ENCODE results near the gene HNRNPF. TPM values are rescaled to one million over a fixed set of nuclear protein-coding genes. Genes with fewer than 3 reads are reported as not detected.

HNRNPF gene
- total and polyA plus RNA-seq, 4 donors: 64.5 to 150 (median 113) TPM

GRCh38 chr10:43395571-43396060 is 13.4 kb downstream of the HNRNPF start:
- peak overlapping the region; percentile 49 to 63 for H3K9ac ChIP-seq (ENCODE audit: low read depth in 1 of 2, low read length in 2 of 2)
- peaks cover 7 to 63% (median 47%) of the 10 kb centered on the region in 4 donors for H3K4me1 ChIP-seq (ENCODE audit: control insufficient read depth in 4 of 4, insufficient read depth in 4 of 4, low read length in 3 of 4)
- no peaks in the 10 kb centered on the region for H3K9me3 ChIP-seq (ENCODE audit: control insufficient read depth in 4 of 4, low read length in 3 of 4)
- H3K4me3 ChIP-seq (ENCODE audit: low read depth in 1 of 3, low read length in 3 of 3): peak overlapping the region; percentile 83 to 87 (median 85)
- WGBS: 8% methylated on average over 18 of the region's 18 CpGs
- H3K36me3 ChIP-seq (ENCODE audit: control insufficient read depth in 4 of 4, insufficient read depth in 3 of 4, low read depth in 1 of 4, low read length in 3 of 4): peaks cover 11 to 29% (median 27%) of the 10 kb centered on the region in 4 donors
- peak overlapping the region; percentile 95 to 97 for H3K27ac ChIP-seq (ENCODE audit: low read depth in 1 of 2, low read length in 2 of 2)
- no peaks in the 10 kb centered on the region for H3K27me3 ChIP-seq (ENCODE audit: control insufficient read depth in 4 of 4, insufficient read depth in 4 of 4, low read length in 3 of 4)
- DNase-seq (ENCODE audit: low spot score): no peak
- TF ChIP-seq, protein P1, sequence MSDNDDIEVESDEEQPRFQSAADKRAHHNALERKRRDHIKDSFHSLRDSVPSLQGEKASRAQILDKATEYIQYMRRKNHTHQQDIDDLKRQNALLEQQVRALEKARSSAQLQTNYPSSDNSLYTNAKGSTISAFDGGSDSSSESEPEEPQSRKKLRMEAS (IDR thresholded peaks at IDR 0.05): no peak
- TF ChIP-seq, protein P2, sequence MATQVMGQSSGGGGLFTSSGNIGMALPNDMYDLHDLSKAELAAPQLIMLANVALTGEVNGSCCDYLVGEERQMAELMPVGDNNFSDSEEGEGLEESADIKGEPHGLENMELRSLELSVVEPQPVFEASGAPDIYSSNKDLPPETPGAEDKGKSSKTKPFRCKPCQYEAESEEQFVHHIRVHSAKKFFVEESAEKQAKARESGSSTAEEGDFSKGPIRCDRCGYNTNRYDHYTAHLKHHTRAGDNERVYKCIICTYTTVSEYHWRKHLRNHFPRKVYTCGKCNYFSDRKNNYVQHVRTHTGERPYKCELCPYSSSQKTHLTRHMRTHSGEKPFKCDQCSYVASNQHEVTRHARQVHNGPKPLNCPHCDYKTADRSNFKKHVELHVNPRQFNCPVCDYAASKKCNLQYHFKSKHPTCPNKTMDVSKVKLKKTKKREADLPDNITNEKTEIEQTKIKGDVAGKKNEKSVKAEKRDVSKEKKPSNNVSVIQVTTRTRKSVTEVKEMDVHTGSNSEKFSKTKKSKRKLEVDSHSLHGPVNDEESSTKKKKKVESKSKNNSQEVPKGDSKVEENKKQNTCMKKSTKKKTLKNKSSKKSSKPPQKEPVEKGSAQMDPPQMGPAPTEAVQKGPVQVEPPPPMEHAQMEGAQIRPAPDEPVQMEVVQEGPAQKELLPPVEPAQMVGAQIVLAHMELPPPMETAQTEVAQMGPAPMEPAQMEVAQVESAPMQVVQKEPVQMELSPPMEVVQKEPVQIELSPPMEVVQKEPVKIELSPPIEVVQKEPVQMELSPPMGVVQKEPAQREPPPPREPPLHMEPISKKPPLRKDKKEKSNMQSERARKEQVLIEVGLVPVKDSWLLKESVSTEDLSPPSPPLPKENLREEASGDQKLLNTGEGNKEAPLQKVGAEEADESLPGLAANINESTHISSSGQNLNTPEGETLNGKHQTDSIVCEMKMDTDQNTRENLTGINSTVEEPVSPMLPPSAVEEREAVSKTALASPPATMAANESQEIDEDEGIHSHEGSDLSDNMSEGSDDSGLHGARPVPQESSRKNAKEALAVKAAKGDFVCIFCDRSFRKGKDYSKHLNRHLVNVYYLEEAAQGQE (IDR thresholded peaks at IDR 0.05): no peak
- TF ChIP-seq EGR1 (IDR thresholded peaks at IDR 0.05; ENCODE audit: low read depth in 2 of 2): no peak
- TF ChIP-seq HNF4A (conservative IDR thresholded peaks at IDR 0.05): no peak
- TF ChIP-seq, protein P3, sequence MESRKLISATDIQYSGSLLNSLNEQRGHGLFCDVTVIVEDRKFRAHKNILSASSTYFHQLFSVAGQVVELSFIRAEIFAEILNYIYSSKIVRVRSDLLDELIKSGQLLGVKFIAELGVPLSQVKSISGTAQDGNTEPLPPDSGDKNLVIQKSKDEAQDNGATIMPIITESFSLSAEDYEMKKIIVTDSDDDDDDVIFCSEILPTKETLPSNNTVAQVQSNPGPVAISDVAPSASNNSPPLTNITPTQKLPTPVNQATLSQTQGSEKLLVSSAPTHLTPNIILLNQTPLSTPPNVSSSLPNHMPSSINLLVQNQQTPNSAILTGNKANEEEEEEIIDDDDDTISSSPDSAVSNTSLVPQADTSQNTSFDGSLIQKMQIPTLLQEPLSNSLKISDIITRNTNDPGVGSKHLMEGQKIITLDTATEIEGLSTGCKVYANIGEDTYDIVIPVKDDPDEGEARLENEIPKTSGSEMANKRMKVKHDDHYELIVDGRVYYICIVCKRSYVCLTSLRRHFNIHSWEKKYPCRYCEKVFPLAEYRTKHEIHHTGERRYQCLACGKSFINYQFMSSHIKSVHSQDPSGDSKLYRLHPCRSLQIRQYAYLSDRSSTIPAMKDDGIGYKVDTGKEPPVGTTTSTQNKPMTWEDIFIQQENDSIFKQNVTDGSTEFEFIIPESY (IDR thresholded peaks at IDR 0.05): no peak
- no peak for TF ChIP-seq TAF1 (conservative IDR thresholded peaks at IDR 0.05)
- TF ChIP-seq RAD21 (IDR thresholded peaks at IDR 0.05): no peak
- no peak for TF ChIP-seq NR2F2 (IDR thresholded peaks at IDR 0.05)
- TF ChIP-seq ATF3 (IDR thresholded peaks at IDR 0.05): no peak
- no peak for TF ChIP-seq CTCF (IDR thresholded peaks at IDR 0.05; ENCODE audit: low read depth, low read length, missing input control)
- TF ChIP-seq FOXA1 (IDR thresholded peaks at IDR 0.05): no peak
- TF ChIP-seq RXRA (IDR thresholded peaks at IDR 0.05): no peak
- no peak for TF ChIP-seq HNF4G (IDR thresholded peaks at IDR 0.05)
- TF ChIP-seq FOXA2 (IDR thresholded peaks at IDR 0.05): no peak
- no peak for TF ChIP-seq JUND (IDR thresholded peaks at IDR 0.05)

GRCh38 chr10:43394868-43395267 is 14.1 kb downstream of the HNRNPF start:
- no peak overlapping the region for H3K4me3 ChIP-seq (ENCODE audit: low read depth in 1 of 3, low read length in 3 of 3)
- peaks cover 11 to 37% (median 34%) of the 10 kb centered on the region in 4 donors for H3K36me3 ChIP-seq (ENCODE audit: control insufficient read depth in 4 of 4, insufficient read depth in 3 of 4, low read depth in 1 of 4, low read length in 3 of 4)
- no peaks in the 10 kb centered on the region for H3K27me3 ChIP-seq (ENCODE audit: control insufficient read depth in 4 of 4, insufficient read depth in 4 of 4, low read length in 3 of 4)
- H3K4me1 ChIP-seq (ENCODE audit: control insufficient read depth in 4 of 4, insufficient read depth in 4 of 4, low read length in 3 of 4): peaks cover 6 to 58% (median 45%) of the 10 kb centered on the region in 4 donors
- H3K9ac ChIP-seq (ENCODE audit: low read depth in 1 of 2, low read length in 2 of 2): peak overlapping the region in 1 of 2 donors; percentile 21
- no peak for DNase-seq (ENCODE audit: low spot score)
- H3K27ac ChIP-seq (ENCODE audit: low read depth in 1 of 2, low read length in 2 of 2): no peak overlapping the region
- H3K9me3 ChIP-seq (ENCODE audit: control insufficient read depth in 4 of 4, low read length in 3 of 4): no peaks in the 10 kb centered on the region
- WGBS: 76% methylated on average over 6 of the region's 6 CpGs
- TF ChIP-seq, protein P3 (IDR thresholded peaks at IDR 0.05): no peak
- no peak for TF ChIP-seq FOXA2 (IDR thresholded peaks at IDR 0.05)
- TF ChIP-seq TAF1 (conservative IDR thresholded peaks at IDR 0.05): no peak
- TF ChIP-seq, protein P2 (IDR thresholded peaks at IDR 0.05): no peak
- TF ChIP-seq, protein P1 (IDR thresholded peaks at IDR 0.05): no peak
- no peak for TF ChIP-seq NR2F2 (IDR thresholded peaks at IDR 0.05)
- TF ChIP-seq RAD21 (IDR thresholded peaks at IDR 0.05): no peak
- no peak for TF ChIP-seq EGR1 (IDR thresholded peaks at IDR 0.05; ENCODE audit: low read depth in 2 of 2)
- no peak for TF ChIP-seq RXRA (IDR thresholded peaks at IDR 0.05)
